H1 (cell line): ENCODE data around the gene TMEM258. TPM values are rescaled to one million over a fixed set of nuclear protein-coding genes. Genes with fewer than 3 reads are reported as not detected.

Experiments used
- CTCF ChIA-PET: fragments of 300-600 bp; sonication (Branson Sonifier 250); formaldehyde crosslinking; loops from one replicate; lab custom pipeline; 2021; ENCODE audit not compliant: partially characterized antibody; lab: Charles Lee
- POLR2A ChIA-PET: fragments of 300-600 bp; sonication (Branson Sonifier 250); formaldehyde crosslinking; loops from one replicate; lab custom pipeline; 2021; ENCODE audit warnings: inconsistent platforms; ENCODE audit not compliant: partially characterized antibody; lab: Charles Lee
- DNase-seq, 2 experiments: peaks; one replicate each; pipeline versions ENCODE4 v3.0.0 to v3.0.0-alpha.2; 2010 to 2022; ENCODE audit warnings: low spot score in 2 of 2, low read depth in 1 of 2, mixed read lengths in 1 of 2
- FAIRE-seq: peaks from 2 replicates; lab custom pipeline; 2011; peaks lifted over from hg19 to GRCh38; lab: Jason Lieb, UNC
- H2AFZ ChIP-seq: 2 replicates; pipeline ENCODE4 v1.8.1; 2012; ENCODE audit warnings: low read length, inconsistent platforms
- H2AK5ac ChIP-seq: 2 replicates; pipeline ENCODE4 v1.6.1; 2013; ENCODE audit warnings: low read depth, low read length
- H2BK120ac ChIP-seq: replicated peaks from 2 replicates; pipeline ENCODE3; 2013; ENCODE audit warnings: low read depth, low read length, inconsistent platforms
- H2BK12ac ChIP-seq: 2 replicates; pipeline ENCODE4 v1.6.1; 2013; ENCODE audit warnings: low read depth, low read length
- H2BK15ac ChIP-seq: 2 replicates; pipeline ENCODE4 v1.6.1; 2013; ENCODE audit warnings: low read length
- H2BK20ac ChIP-seq: 2 replicates; pipeline ENCODE4 v1.6.1; 2013; ENCODE audit warnings: low read length
- H2BK5ac ChIP-seq: 2 replicates; pipeline ENCODE4 v1.6.1; 2013; ENCODE audit warnings: low read depth, low read length
- H3K14ac ChIP-seq: 2 replicates; pipeline ENCODE4 v1.6.1; 2013; ENCODE audit warnings: inconsistent platforms; ENCODE audit not compliant: insufficient read length
- H3K18ac ChIP-seq: 2 replicates; pipeline ENCODE4 v1.6.1; 2013; ENCODE audit warnings: low read length; ENCODE audit errors: extremely low read depth
- H3K23ac ChIP-seq: 2 replicates; pipeline ENCODE4 v1.6.1; 2013; ENCODE audit warnings: inconsistent platforms; ENCODE audit not compliant: insufficient read length
- H3K23me2 ChIP-seq: 2 replicates; pipeline ENCODE4 v1.6.1; 2013; ENCODE audit warnings: low read depth, low read length
- H3K27ac ChIP-seq: 2 replicates; pipeline ENCODE4 v1.6.1; 2011; ENCODE audit warnings: low read depth, low read length, inconsistent platforms
- H3K27me3 ChIP-seq, 4 experiments: replicated peaks in 1 of 4; 1 replicate in 1 of 4; 2 replicates in 3 of 4; pipeline versions ENCODE4 v1.6.1 to v1.8.1; 2011 to 2013; ENCODE audit warnings: low read length in 3 of 4, mild to moderate bottlenecking in 3 of 4, inconsistent platforms in 2 of 4, mixed read lengths in 2 of 4, moderate library complexity in 1 of 4; ENCODE audit not compliant: control insufficient read depth in 3 of 4, insufficient read depth in 3 of 4; ENCODE audit errors: extremely low read depth in 1 of 4
- H3K36me3 ChIP-seq, 4 experiments: 2 replicates each; pipeline versions ENCODE4 v1.6.1 to v1.8.1; 2011 to 2013; ENCODE audit warnings: mild to moderate bottlenecking in 4 of 4, low read length in 3 of 4, moderate library complexity in 2 of 4, control low read depth in 1 of 4, inconsistent platforms in 1 of 4; ENCODE audit not compliant: insufficient read depth in 4 of 4, control insufficient read depth in 2 of 4
- H3K4ac ChIP-seq: replicated peaks from 2 replicates; pipeline ENCODE3; 2013; ENCODE audit warnings: low read length, low read depth, mixed read lengths, inconsistent platforms; ENCODE audit not compliant: insufficient read length
- H3K4me1 ChIP-seq, 4 experiments: replicated peaks in 1 of 4; 1 replicate in 1 of 4; 2 replicates in 3 of 4; pipeline versions ENCODE4 v1.6.1 to v1.8.1; 2011 to 2013; ENCODE audit warnings: low read length in 3 of 4, inconsistent platforms in 2 of 4, mixed read lengths in 1 of 4; ENCODE audit not compliant: insufficient read depth in 4 of 4, control insufficient read depth in 3 of 4
- H3K4me2 ChIP-seq, 2 experiments: 2 replicates each; pipeline versions ENCODE4 v1.6.1 to v1.8.1; 2011 to 2013; ENCODE audit warnings: low read depth in 2 of 2, low read length in 2 of 2, control low read depth in 1 of 2, inconsistent platforms in 1 of 2, mild to moderate bottlenecking in 1 of 2; ENCODE audit not compliant: insufficient read depth in 1 of 2
- H3K4me3 ChIP-seq, 4 experiments: fragments of 200-600, 300-600 bp in 1 of 4; sonication (generic), shearing (Covaris generic), sonication (Bioruptor Twin) in 1 of 4; 2 replicates each; pipeline versions ENCODE4 v1.5.1 to v1.8.1; 2011 to 2016; ENCODE audit warnings: low read length in 4 of 4, low read depth in 3 of 4, control low read depth in 2 of 4, inconsistent platforms in 2 of 4, mild to moderate bottlenecking in 2 of 4, mixed read lengths in 1 of 4, moderate library complexity in 1 of 4; ENCODE audit not compliant: insufficient read depth in 2 of 4; ENCODE audit errors: extremely low read depth in 1 of 4
- H3K56ac ChIP-seq: replicated peaks from 2 replicates; pipeline ENCODE3; 2013; ENCODE audit warnings: low read depth, mild to moderate bottlenecking, mixed read lengths, low read length, inconsistent platforms; ENCODE audit not compliant: insufficient read length
- H3K79me1 ChIP-seq: 2 replicates; pipeline ENCODE4 v1.6.1; 2013; ENCODE audit warnings: low read depth, low read length, control low read depth
- H3K79me2 ChIP-seq, 2 experiments: 2 replicates each; pipeline versions ENCODE4 v1.6.1 to v1.8.1; 2012 to 2013; ENCODE audit warnings: low read length in 2 of 2, mild to moderate bottlenecking in 2 of 2, inconsistent platforms in 1 of 2; ENCODE audit not compliant: insufficient read depth in 2 of 2, control insufficient read depth in 1 of 2
- H3K9ac ChIP-seq, 4 experiments: replicated peaks in 1 of 4; 1 replicate in 1 of 4; 2 replicates in 3 of 4; pipeline versions ENCODE4 v1.6.1 to v1.8.1; 2011 to 2013; ENCODE audit warnings: low read depth in 3 of 4, low read length in 3 of 4, control low read depth in 2 of 4, mild to moderate bottlenecking in 2 of 4, moderate library complexity in 2 of 4, inconsistent platforms in 1 of 4; ENCODE audit errors: extremely low read depth in 1 of 4
- H3K9me3 ChIP-seq, 2 experiments: 2 replicates each; pipeline versions ENCODE4 v1.6.1 to v1.8.1; 2012 to 2013; ENCODE audit warnings: mild to moderate bottlenecking in 2 of 2, moderate library complexity in 2 of 2, control low read depth in 1 of 2, inconsistent platforms in 1 of 2, low read depth in 1 of 2, low read length in 1 of 2, mixed read lengths in 1 of 2; ENCODE audit not compliant: insufficient read depth in 2 of 2
- H4K20me1 ChIP-seq, 2 experiments: replicated peaks in 1 of 2; 2 replicates each; pipeline versions ENCODE3 to v1.8.1; 2011 to 2013; ENCODE audit warnings: inconsistent platforms in 2 of 2, low read length in 2 of 2, mild to moderate bottlenecking in 1 of 2; ENCODE audit not compliant: insufficient read depth in 2 of 2, control insufficient read depth in 1 of 2
- H4K5ac ChIP-seq: 2 replicates; pipeline ENCODE4 v1.6.1; 2013; ENCODE audit warnings: low read length, low read depth, mixed read lengths, inconsistent platforms; ENCODE audit not compliant: insufficient read length
- H4K8ac ChIP-seq: 2 replicates; pipeline ENCODE4 v1.8.0; 2013; ENCODE audit warnings: mild to moderate bottlenecking, moderate library complexity, low read length, inconsistent platforms; ENCODE audit not compliant: insufficient read depth; ENCODE audit errors: extremely low read depth
- H4K91ac ChIP-seq: replicated peaks from 2 replicates; pipeline ENCODE3; 2013; ENCODE audit warnings: low read length, mixed read lengths, inconsistent platforms; ENCODE audit not compliant: insufficient read length
- CREB1 ChIP-seq: IDR thresholded peaks from 2 replicates; pipeline ENCODE4 v1.6.1; 2012; ENCODE audit warnings: inconsistent platforms
- E2F6 ChIP-seq: IDR thresholded peaks from 2 replicates; pipeline ENCODE4 v1.6.1; 2012; ENCODE audit warnings: inconsistent platforms
- FOSL1 ChIP-seq: IDR thresholded peaks from 2 replicates; pipeline ENCODE4 v1.6.1; 2011; ENCODE audit warnings: mild to moderate bottlenecking, low read depth, low read length, moderate library complexity; ENCODE audit not compliant: insufficient read depth
- KDM1A ChIP-seq: fragments of 200-600, 300-600 bp; sonication (generic); IDR thresholded peaks from 2 replicates; pipeline ENCODE4 v1.7.1; 2016; ENCODE audit warnings: mild to moderate bottlenecking, low read length, borderline replicate concordance
- POLR2A ChIP-seq, 2 experiments: IDR thresholded peaks; 1 replicate in 1 of 2; 2 replicates in 1 of 2; pipeline ENCODE4 v1.6.1; 2011; ENCODE audit warnings: low read depth in 2 of 2, low read length in 2 of 2, mild to moderate bottlenecking in 2 of 2; ENCODE audit errors: control extremely low read depth in 1 of 2
- POLR2AphosphoS5 ChIP-seq: IDR thresholded peaks from 2 replicates; pipeline ENCODE4 v1.6.1; 2011; ENCODE audit warnings: low read depth, low read length
- POU5F1 ChIP-seq: IDR thresholded peaks from 2 replicates; pipeline ENCODE4 v1.6.1; 2011; ENCODE audit warnings: low read depth, mild to moderate bottlenecking, low read length, moderate library complexity
- SIN3A ChIP-seq, 2 experiments: IDR thresholded peaks in 1 of 2; conservative IDR thresholded peaks in 1 of 2; 2 replicates each; pipeline ENCODE4 v1.6.1; 2011 to 2012; ENCODE audit warnings: low read length in 2 of 2, improper control_type of control experiment in 1 of 2, low read depth in 1 of 2, mild to moderate bottlenecking in 1 of 2
- SP4 ChIP-seq: IDR thresholded peaks from 2 replicates; pipeline ENCODE4 v1.6.1; 2012; ENCODE audit warnings: low read length, inconsistent platforms
- TAF1 ChIP-seq: IDR thresholded peaks from 2 replicates; pipeline ENCODE4 v1.6.1; 2011; ENCODE audit warnings: mild to moderate bottlenecking, low read depth, low read length
- TCF12 ChIP-seq: IDR thresholded peaks from 2 replicates; pipeline ENCODE4 v1.6.1; 2011; ENCODE audit warnings: low read depth, mild to moderate bottlenecking, low read length
- WGBS, 2 experiments: shearing (Covaris generic) in 1 of 2; methylation state at CpG; one replicate each; pipeline versions ENCODE4 v1.1.6 to v1.1.7; 2013 to 2015; ENCODE audit warnings: low lambda C conversion rate in 2 of 2, mixed read lengths in 2 of 2, inconsistent platforms in 1 of 2, low coverage in 1 of 2, missing lambda C conversion rate in 1 of 2; ENCODE audit not compliant: insufficient replicate concordance in 2 of 2, insufficient coverage in 1 of 2, insufficient read length in 1 of 2; ENCODE audit errors: extremely low coverage in 1 of 2, missing lambda C conversion rate in 1 of 2; 5-methylcytosine and 5-hydroxymethylcytosine counted together
- polyA plus RNA-seq, 7 experiments: library from polyadenylated mRNA; depleted of rRNA in 3 of 7; stranded (reverse) in 5 of 7; unstranded in 2 of 7; fragments of >200 nt in 5 of 7; fragments of 200-250 nt in 2 of 7; gene quantifications; 1 replicate in 5 of 7; 2 replicates in 1 of 7; 4 replicates in 1 of 7; pipeline versions ENCODE4 v1.2.1 to v1.2.3, GENCODE V29; 2011 to 2013; ENCODE audit warnings: missing spikeins in 2 of 7, mixed read lengths in 2 of 7
- total RNA-seq: library from RNA; stranded (reverse); fragmentation: NEBNext Ultra II Directional; extraction: Animal tissue kit (Norgen Biotek cat#: 25700); gene quantifications from 2 replicates; pipeline ENCODE4 v1.2.1, GENCODE V29; 2021

The TMEM258 gene
- total and polyA plus RNA-seq, 2 of the 8 experiments (the other 6 are each of a cell fraction or from before 2014, with no cell fraction given), result 186 to 759 TPM

- H3K18ac ChIP-seq, result peak overlapping the region; percentile 85
- H2AK5ac ChIP-seq, result peak overlapping the region; percentile 82; the same call in 1 of the 2 replicates
- H2BK20ac ChIP-seq, result 0 out of 2 replicates have a peak overlapping the region, but pooled peaks have one; percentile 55
- H2BK120ac ChIP-seq, result no peak overlapping the region
- H4K91ac ChIP-seq, result peak overlapping the region; percentile 26
- H3K79me2 ChIP-seq, result peaks cover 24 to 82% of the 10 kb centered on the region in 2 experiments
- peaks cover 21 to 47% of the 10 kb centered on the region in 2 experiments for H4K20me1 ChIP-seq
- H4K5ac ChIP-seq, result no peak overlapping the region
- ChIA-PET POLR2A (interaction anchor here (0.7 to 3.0 kb wide), 14 partner anchors 10 to 90 kb away, joined by 3 to 28 read pairs (median 4); partner anchors contain the start of genes FADS1, FEN1 and TMEM258), CTCF (interaction anchor here (1.0 to 1.8 kb wide), 8 partner anchors 11 to 273 kb away, joined by 3 to 15 read pairs (median 4); partner anchors contain the start of gene FADS1)
- peak overlapping the region; percentile 80 for H2BK5ac ChIP-seq
- H2BK15ac ChIP-seq, result peak overlapping the region; percentile 96; the same call in 1 of the 2 replicates
- H4K8ac ChIP-seq, result no peak overlapping the region
- peak overlapping the region; percentile 73 for H3K27ac ChIP-seq
- peaks cover 11 to 44% (median 26%) of the 10 kb centered on the region in 4 experiments for H3K4me1 ChIP-seq
- WGBS, 2 experiments, result 66% methylated on average over 11 of the region's 12 CpGs; no CpG with 5 or more reads in 1 of the 2 experiments
- peak overlapping the region in 1 of 4 experiments; percentile 4; a peak in 3 of 7 replicates for H3K9ac ChIP-seq
- peak in 1 of 2 experiments; percentile 55 for DNase-seq
- H3K4me3 ChIP-seq, result peak overlapping the region in 1 of 4 experiments; percentile 5; a peak in 1 of 8 replicates
- peak overlapping the region; percentile 26 to 46; a peak in 3 of 4 replicates for H3K4me2 ChIP-seq
- H3K79me1 ChIP-seq, result peaks cover 26% of the 10 kb centered on the region
- H3K27me3 ChIP-seq, result no peaks in the 10 kb centered on the region
- H3K56ac ChIP-seq, result no peak overlapping the region
- peaks cover 7 to 27% (median 16%) of the 10 kb centered on the region in 4 experiments; a peak in 7 of 8 replicates for H3K36me3 ChIP-seq
- no peak overlapping the region for H3K23ac ChIP-seq
- no peak overlapping the region for H2AFZ ChIP-seq
- peaks cover 6% of the 10 kb centered on the region for H3K23me2 ChIP-seq
- FAIRE-seq, result no peak
- no peak overlapping the region for H3K14ac ChIP-seq
- peak overlapping the region; percentile 78; the same call in 1 of the 2 replicates for H2BK12ac ChIP-seq
- no peaks in the 10 kb centered on the region for H3K9me3 ChIP-seq
- H3K4ac ChIP-seq, result no peak overlapping the region
- TF ChIP-seq SP4 (no peak), POU5F1 (no peak), SIN3A (conservative IDR thresholded peaks at IDR 0.05 in 1 of 2, IDR thresholded peaks at IDR 0.05 in 1 of 2; ENCODE audit: low read depth in 1 of 2, low read length in 2 of 2) (no peak), POLR2A (IDR thresholded peaks at IDR 0.05; ENCODE audit: control extremely low read depth in 1 of 2, low read depth in 2 of 2, low read length in 2 of 2) (peak in 1 of 2 experiments; percentile 39; a peak in 1 of 3 replicates), TCF12 (no peak), KDM1A (no peak), CREB1 (no peak), TAF1 (peak; percentile 46; the same call in 1 of the 2 replicates), POLR2AphosphoS5 (peak; percentile 67; the same call in 1 of the 2 replicates), E2F6 (no peak), FOSL1 (no peak)
Measured at GRCh38 chr11:61834278-61835048, 42.1 kb upstream of the TMEM258 start.
